Activated naive CD4-positive, alpha-beta T cell treated with anti-CD3 and anti-CD28 coated beads for 36 hours (primary cell): ENCODE measurements around the gene ZNF790. TPM values are rescaled to one million over a fixed set of nuclear protein-coding genes. Genes with fewer than 3 reads are reported as not detected.

Experiments used
- CTCF ChIA-PET: fragments of 350-600 bp; sonication (Branson Sonifier 250); formaldehyde crosslinking; loops from one replicate; lab custom pipeline; 2021; ENCODE audit warnings: antibody characterized with exemption; lab: Charles Lee
- DNase-seq: peaks from one replicate; pipeline ENCODE4 v3.0.0-alpha.2; 2020
- H3K27ac Mint-ChIP-seq: one replicate; pipeline ENCODE4 v1.8.0; 2021; ENCODE audit warnings: mild to moderate bottlenecking, mixed read lengths
- H3K27me3 Mint-ChIP-seq: one replicate; pipeline ENCODE4 v1.8.0; 2021; ENCODE audit warnings: low read depth, mixed read lengths
- H3K36me3 Mint-ChIP-seq: one replicate; pipeline ENCODE4 v1.8.0; 2021; ENCODE audit warnings: low read depth, mixed read lengths
- H3K4me1 Mint-ChIP-seq: one replicate; pipeline ENCODE4 v1.8.0; 2021; ENCODE audit warnings: low read depth, mixed read lengths
- H3K4me3 Mint-ChIP-seq: one replicate; pipeline ENCODE4 v1.8.0; 2021; ENCODE audit warnings: mild to moderate bottlenecking, moderate library complexity, mixed read lengths
- H3K9me3 Mint-ChIP-seq: one replicate; pipeline ENCODE4 v1.8.0; 2021; ENCODE audit warnings: mixed read lengths
- intact Hi-C: fragments of 100-400 bp; cut with micrococcal nuclease; formaldehyde crosslinking; loops from one replicate; pipeline ENCODE4 v1.15.1; 2023
- total RNA-seq, 2 experiments: library from RNA; stranded (reverse); gene quantifications; one replicate each; pipeline ENCODE4 v1.2.3, GENCODE V29; 2021

Gene ZNF790
- total RNA-seq = 1 to 10 TPM; 4.9 to 5.2 TPM

DNA sequence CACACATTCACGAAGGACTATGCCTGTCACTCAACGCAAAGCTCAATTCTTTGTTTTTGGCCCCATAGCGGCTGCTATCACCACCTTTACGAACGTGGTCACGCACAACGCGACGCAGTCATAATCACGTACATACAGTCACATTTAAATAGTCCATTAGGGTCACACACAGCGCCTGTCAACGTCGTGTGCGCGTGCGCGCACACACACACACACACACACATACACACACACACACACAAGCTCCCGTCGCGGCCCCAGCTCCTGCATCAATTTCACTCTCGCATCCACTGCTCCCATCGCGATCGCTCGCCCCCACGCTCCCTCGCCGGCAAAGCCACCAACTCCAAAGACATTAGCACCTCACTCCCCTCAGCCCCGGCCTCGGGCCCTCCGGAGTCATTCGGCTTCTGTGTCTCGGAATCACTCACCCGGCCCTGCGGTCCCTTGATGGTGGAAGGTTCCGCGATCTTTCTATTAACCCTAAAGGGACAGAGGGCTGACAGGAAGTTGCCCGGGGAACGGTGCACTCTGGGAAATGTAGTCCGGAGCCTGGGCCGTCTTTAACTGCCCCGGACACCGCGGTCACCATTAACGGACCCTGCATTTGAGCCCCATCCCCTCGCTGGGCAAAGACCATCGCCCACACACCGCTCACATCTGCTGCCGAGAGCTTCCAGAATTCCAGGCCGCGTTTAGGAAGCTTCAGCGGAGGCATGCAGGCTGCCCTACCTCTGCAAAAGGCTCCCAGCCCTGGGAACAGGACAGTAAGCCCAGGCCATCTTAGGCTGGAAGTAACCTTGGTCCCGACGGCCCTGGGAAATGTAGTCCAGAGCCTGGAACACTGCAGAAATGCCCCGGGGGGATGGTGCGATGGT is at the start of gene ZNF790:
Gene ZNF790 (minus strand): TSS at position 482 of the 878 bp plus-strand sequence. CDS start 12,768 bp downstream, outside the sequence.
- Mint-ChIP-seq H3K27me3 (no peaks in the 10 kb centered on the region), H3K27ac (peak within 1 kb of the TSS; percentile 54), H3K36me3 (peaks cover 58% of the 10 kb centered on the region), H3K4me1 (peaks cover 7% of the 10 kb centered on the region), H3K9me3 (peaks cover 44% of the 10 kb centered on the region), H3K4me3 (no peak within 1 kb of the TSS)
- intact Hi-C loops = loop anchor here (1.0 to 10.0 kb wide), 6 partner anchors 12 to 310 kb away; partner anchors contain the start of genes ZNF260, ZNF345, ZNF420 and ZNF529
- CTCF ChIA-PET = interaction anchor here (0.7 kb wide), 1 partner anchor 9 kb away, joined by 3 read pairs; no protein-coding TSS in a partner anchor
- DNase-seq = peak; percentile 92

DNA sequence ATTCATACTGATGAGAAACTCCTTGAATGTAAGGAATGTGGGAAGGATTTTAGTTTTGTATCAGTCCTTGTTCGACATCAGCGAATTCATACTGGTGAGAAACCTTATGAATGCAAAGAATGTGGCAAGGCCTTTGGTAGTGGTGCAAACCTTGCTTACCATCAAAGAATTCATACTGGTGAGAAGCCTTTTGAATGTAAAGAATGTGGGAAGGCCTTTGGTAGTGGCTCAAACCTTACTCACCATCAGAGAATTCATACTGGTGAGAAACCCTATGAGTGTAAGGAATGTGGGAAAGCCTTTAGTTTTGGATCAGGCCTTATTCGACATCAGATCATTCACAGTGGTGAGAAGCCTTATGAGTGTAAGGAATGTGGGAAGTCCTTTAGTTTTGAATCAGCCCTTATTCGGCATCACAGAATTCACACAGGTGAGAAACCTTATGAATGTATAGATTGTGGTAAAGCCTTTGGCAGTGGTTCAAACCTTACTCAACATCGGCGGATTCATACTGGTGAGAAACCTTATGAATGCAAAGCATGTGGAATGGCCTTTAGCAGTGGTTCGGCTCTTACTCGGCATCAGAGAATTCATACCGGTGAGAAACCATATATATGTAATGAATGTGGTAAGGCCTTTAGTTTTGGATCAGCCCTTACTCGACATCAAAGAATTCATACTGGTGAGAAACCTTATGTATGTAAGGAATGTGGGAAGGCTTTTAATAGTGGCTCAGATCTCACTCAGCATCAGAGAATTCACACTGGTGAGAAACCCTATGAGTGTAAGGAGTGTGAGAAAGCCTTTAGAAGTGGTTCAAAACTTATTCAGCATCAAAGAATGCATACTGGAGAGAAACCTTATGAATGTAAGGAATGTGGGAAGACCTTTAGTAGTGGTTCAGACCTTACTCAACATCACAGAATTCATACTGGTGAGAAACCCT is 39.1 kb upstream of the ZNF790 start:
- H3K36me3 Mint-ChIP-seq = peaks cover 63% of the 10 kb centered on the region
- CTCF ChIA-PET = no interaction called here

DNA sequence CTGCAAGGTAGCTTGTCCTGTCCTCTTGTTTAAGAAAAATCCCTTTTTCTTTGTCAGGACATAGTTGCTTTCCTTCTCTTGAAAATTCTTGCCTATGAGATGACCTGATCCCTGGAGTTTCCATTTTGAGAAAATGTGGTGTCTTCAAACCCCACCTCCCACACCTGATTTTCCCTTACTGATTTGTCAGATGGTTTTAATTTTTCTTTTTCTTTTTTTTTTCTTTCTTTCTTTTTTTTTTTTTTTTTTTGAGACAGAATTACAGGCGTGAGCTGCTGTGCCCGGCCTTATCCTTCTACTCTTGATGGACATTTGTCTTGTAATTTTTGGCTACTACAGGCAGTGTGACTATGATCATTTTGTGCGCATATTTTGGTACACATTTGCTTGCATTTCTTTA is 13.7 kb upstream of the ZNF790 start:
- DNase-seq = no peak
- Mint-ChIP-seq H3K27ac (no peak overlapping the region), H3K27me3 (no peaks in the 10 kb centered on the region), H3K36me3 (peaks cover 46% of the 10 kb centered on the region), H3K9me3 (peaks cover 21% of the 10 kb centered on the region), H3K4me1 (peaks cover 2% of the 10 kb centered on the region), H3K4me3 (no peak overlapping the region)
- intact Hi-C loops = loop anchor here (2.0 to 10.0 kb wide), 8 partner anchors 165 to 727 kb away; partner anchors contain the start of genes ZFP14, ZNF260, ZNF382 and ZNF383
- CTCF ChIA-PET = no interaction called here

More for the DNA sequence above, 39.1 kb upstream of the ZNF790 start:
- H3K27me3 Mint-ChIP-seq = no peaks in the 10 kb centered on the region
- no peak overlapping the region for H3K27ac Mint-ChIP-seq
- peaks cover 48% of the 10 kb centered on the region for H3K9me3 Mint-ChIP-seq
- no peak for DNase-seq
- intact Hi-C loops = no loop called here
- H3K4me3 Mint-ChIP-seq = no peak overlapping the region
- H3K4me1 Mint-ChIP-seq = no peaks in the 10 kb centered on the region

DNA sequence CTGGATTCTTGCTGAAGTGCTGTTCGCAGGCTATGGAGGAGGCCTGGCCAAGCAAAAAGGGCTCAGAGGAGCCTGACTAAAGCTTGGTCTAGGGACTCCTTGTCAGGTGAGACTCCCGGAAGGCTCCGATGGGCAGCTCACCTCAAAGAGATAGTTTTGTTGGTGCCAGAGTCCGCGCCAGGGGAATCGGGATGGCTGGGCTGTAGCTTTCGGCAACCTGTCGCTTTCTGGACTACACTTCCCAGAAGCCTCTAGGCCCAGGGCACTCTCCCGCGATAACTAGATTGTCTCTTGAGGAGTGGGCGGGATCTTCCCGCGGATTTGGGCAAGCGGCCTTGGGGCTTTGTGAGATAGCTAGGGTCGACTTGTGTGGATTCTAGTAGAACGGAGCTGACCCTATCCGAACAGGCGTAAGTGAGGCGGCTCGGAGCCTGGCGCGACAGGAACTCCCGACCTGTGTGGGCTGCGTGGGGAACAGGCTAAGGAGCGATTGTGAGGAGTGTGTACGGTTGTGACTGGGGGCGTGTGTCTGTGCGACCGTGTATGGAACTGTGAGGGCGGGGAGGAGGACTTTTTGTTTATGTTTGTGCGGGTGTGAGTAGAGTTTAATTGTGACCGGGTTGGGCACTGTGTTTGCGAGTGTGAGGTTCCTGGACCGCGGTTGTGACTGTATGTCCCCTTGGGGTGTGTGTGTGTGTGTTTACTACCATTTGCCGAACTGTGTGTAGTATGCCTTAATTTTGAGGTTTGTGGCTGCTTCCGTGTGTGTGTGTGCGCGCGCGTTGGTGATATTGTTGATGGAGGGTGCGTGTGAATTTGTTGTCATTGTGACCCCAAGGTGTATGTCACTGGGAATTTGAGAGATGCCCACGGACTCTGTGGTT is 12.6 kb upstream of the ZNF790 start, which contains the start of gene ZNF345:
Gene ZNF345 (plus strand): TSS at position 318 of the 884 bp plus-strand sequence. CDS start 25,955 bp downstream, outside the sequence.
- Mint-ChIP-seq H3K4me1 (peaks cover 2% of the 10 kb centered on the region), H3K27ac (no peak within 1 kb of the TSS), H3K27me3 (no peaks in the 10 kb centered on the region), H3K9me3 (peaks cover 20% of the 10 kb centered on the region), H3K36me3 (peaks cover 48% of the 10 kb centered on the region), H3K4me3 (no peak within 1 kb of the TSS)
- CTCF ChIA-PET = interaction anchor here (1.0 kb wide), 1 partner anchor 20 kb away, joined by 3 read pairs; no protein-coding TSS in a partner anchor
- DNase-seq = peak; percentile 91
- intact Hi-C loops = loop anchor here (1.0 to 10.0 kb wide), 18 partner anchors 12 to 928 kb away; partner anchors contain the start of genes ZFP14, ZNF146, ZNF260 and ZNF382

DNA sequence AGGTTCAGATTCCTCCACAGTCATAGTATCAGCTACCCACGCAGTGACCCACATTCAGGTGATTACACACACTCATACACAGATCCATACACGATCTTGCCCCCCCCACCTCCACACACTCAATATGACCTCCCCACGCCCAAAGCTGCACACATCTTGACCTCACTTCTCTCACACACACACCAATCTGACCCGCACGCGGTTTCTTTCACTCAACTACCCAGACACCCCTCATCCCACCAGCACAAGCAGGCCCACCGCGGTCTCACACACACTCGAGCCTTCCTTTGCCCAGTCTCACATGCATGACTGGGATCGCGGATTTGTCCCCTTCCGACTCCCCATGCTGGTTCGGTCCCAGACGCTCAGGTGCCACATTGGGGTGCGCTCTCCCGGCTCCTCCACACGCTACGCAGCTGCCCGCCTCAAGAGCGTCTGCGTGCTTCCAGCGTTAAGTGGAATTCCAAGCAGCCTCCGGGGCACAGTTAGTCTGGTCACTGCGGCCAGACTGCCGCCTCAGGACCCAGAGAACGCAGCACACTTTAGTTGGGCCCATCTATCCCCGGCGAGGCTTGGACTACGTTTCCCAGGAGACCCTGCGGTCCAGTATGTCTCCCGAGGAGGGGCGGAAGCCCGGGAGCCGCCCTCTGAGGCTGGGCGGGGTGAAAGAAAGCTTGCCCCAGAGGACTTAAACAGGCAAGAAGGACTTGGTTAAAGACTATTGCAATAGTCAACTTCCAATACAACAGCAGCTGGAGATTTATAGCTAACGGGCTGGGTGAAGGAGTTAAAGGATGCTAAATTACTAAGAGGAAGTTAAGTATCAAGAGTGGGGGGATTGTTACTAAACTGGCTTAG is 11.7 kb upstream of the ZNF790 start:
- H3K27ac Mint-ChIP-seq = no peak overlapping the region
- DNase-seq = peak; percentile 93
- peaks cover 50% of the 10 kb centered on the region for H3K36me3 Mint-ChIP-seq
- CTCF ChIA-PET = interaction anchor here (0.8 kb wide), 1 partner anchor 11 kb away, joined by 3 read pairs; no protein-coding TSS in a partner anchor
- H3K27me3 Mint-ChIP-seq = no peaks in the 10 kb centered on the region
- peaks cover 24% of the 10 kb centered on the region for H3K9me3 Mint-ChIP-seq
- peaks cover 2% of the 10 kb centered on the region for H3K4me1 Mint-ChIP-seq
- no peak overlapping the region for H3K4me3 Mint-ChIP-seq
- intact Hi-C loops = loop anchor here (1.0 to 10.0 kb wide), 18 partner anchors 12 to 929 kb away; partner anchors contain the start of genes ZFP14, ZNF146, ZNF260 and ZNF382

DNA sequence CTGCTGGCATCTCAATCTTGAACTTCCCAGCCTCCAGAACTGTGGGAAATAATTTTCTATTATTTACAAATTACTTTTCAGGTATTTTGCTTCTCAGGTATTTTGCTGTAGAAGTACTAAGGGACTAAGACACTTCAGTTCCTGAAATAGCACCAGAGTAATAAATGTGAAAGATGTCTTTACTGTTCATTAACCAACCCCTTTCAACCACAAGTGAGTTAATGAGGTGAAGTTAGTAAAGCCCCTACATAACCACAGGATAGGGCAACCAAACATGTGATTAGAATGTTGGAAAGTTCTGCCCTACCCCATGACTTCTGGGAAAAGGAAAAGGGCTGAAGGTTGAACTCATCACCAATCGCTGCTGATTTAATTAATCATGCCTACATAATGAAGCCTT is 9.8 kb upstream of the ZNF790 start:
- peaks cover 2% of the 10 kb centered on the region for H3K4me1 Mint-ChIP-seq
- intact Hi-C loops = no loop called here
- DNase-seq = no peak
- H3K9me3 Mint-ChIP-seq = peaks cover 21% of the 10 kb centered on the region
- H3K27ac Mint-ChIP-seq = no peak overlapping the region
- no peaks in the 10 kb centered on the region for H3K27me3 Mint-ChIP-seq
- CTCF ChIA-PET = no interaction called here
- no peak overlapping the region for H3K4me3 Mint-ChIP-seq
- H3K36me3 Mint-ChIP-seq = peaks cover 50% of the 10 kb centered on the region

DNA sequence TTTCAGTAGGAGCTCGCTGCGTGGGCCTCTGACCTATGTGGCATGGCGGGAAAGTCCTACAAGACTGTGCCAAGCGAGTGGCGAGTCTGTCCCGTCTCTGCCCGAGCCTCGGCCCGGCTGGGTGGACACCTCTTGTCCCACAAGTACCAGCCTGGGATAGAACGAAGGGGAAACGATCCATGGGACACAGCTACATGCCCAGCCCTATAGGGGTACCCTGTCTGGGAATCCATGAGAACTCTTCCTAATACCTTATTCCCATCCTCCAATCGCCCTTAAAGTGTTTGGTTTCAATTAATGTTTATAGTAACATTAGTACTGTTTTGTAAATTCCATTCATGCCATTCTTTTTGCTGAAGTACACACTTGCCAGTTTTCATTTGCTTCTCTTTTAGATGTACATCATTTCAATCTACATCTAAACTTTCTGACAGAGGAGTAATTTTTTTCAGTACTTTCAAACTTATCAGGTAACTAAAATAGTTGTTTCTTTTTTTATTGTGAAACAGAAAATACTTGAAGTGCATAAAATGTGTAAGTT is 667 bp upstream of the ZNF790 start:
- H3K27me3 Mint-ChIP-seq = no peaks in the 10 kb centered on the region
- peaks cover 7% of the 10 kb centered on the region for H3K4me1 Mint-ChIP-seq
- intact Hi-C loops = loop anchor here (1.0 to 10.0 kb wide), 6 partner anchors 11 to 311 kb away; partner anchors contain the start of genes ZNF260, ZNF345, ZNF420 and ZNF529
- H3K4me3 Mint-ChIP-seq = no peak overlapping the region
- peak overlapping the region; percentile 54 for H3K27ac Mint-ChIP-seq
- DNase-seq = no peak
- H3K9me3 Mint-ChIP-seq = peaks cover 43% of the 10 kb centered on the region
- CTCF ChIA-PET = interaction anchor here (0.6 to 0.7 kb wide), 2 partner anchors 8 to 11 kb away, joined by 3 read pairs; no protein-coding TSS in a partner anchor
- H3K36me3 Mint-ChIP-seq = peaks cover 58% of the 10 kb centered on the region

DNA sequence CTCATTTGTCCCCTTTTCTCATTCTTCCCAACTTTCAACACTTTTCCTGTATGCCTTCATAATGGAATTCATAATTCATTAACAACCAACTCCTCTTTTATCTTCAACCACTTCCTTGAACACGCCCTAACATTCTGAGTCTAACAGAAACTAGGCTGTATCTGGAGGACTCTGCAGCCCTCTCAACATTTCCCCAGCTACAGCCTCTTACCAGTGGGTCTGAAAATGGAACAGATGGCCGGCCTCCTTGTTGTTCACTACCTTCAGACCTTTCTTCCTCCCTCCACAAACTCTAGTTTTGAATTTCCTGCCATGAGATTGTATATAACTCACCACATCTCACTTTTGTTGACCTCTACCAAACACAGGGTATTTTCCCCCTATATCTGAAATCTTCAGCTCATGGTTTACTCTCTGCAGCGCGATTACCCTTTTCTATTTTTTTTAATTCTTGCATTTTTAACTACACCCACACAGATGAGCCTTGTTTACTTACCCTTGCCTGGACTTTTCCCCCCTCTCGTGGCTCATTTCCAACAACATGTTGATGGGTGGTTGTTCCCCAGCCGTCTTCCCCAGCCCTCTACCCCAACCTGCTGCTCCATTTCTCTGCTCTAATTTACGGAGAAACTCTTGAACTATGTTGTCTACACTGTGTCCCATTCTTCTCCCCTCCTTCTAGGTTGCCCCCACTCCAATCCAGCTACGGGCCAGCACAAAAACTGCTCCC is 846 bp downstream of the ZNF790 start:
- intact Hi-C loops = loop anchor here (5.0 to 10.0 kb wide), 2 partner anchors 240 to 263 kb away; partner anchors contain the start of genes ZNF420 and ZNF529
- CTCF ChIA-PET = no interaction called here
- Mint-ChIP-seq H3K27ac (no peak overlapping the region), H3K36me3 (peaks cover 57% of the 10 kb centered on the region), H3K9me3 (peaks cover 46% of the 10 kb centered on the region), H3K27me3 (no peaks in the 10 kb centered on the region), H3K4me1 (peaks cover 7% of the 10 kb centered on the region), H3K4me3 (no peak overlapping the region)
- peak; percentile 13 for DNase-seq

DNA sequence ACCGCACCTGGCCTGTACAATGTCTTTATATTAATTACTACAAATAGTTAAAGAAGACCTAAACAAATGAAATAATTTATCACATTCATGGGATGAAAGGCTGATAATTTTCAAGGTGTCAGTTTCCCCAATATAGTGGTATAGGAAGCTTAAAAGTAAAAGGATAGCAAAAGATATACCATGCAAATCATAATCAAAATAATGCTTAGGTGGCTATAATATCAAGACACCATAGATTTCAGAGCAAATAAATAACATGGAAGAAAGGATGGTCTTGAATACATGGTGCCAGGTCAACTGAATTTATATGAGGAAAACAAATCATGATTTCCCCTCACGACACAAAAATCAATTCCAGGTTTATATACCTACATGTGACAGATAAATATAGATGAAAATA is 4.8 kb downstream of the ZNF790 start:
- Mint-ChIP-seq H3K4me1 (no peaks in the 10 kb centered on the region), H3K27me3 (no peaks in the 10 kb centered on the region), H3K27ac (no peak overlapping the region), H3K9me3 (peaks cover 58% of the 10 kb centered on the region), H3K4me3 (no peak overlapping the region), H3K36me3 (peaks cover 72% of the 10 kb centered on the region)
- CTCF ChIA-PET = interaction anchor here (0.6 kb wide), 1 partner anchor 432 kb away, joined by 7 read pairs; no protein-coding TSS in a partner anchor
- no peak for DNase-seq
- intact Hi-C loops = loop anchor here (10.0 kb wide), 1 partner anchor 259 kb away; the partner anchor contains the start of gene ZNF529
